GM06990 (cell line): ENCODE data around the gene PRKCZ.
A peak's percentile ranks its signal among the peaks of the same experiment; 100 is the strongest.

Source experiments
- DNase-seq: peaks from one replicate; pipeline ENCODE4 v3.0.0-alpha.2; 2011; ENCODE audit not compliant: insufficient read length; ENCODE audit errors: extremely low read depth
- H3K27me3 ChIP-seq: replicated peaks from 2 replicates; pipeline ENCODE4 v1.6.0; 2011; ENCODE audit warnings: low read length; ENCODE audit not compliant: control insufficient read depth, insufficient read depth
- H3K36me3 ChIP-seq: 2 replicates; pipeline ENCODE4 v1.5.1; 2011; ENCODE audit warnings: low read length; ENCODE audit not compliant: control insufficient read depth, insufficient read depth
- H3K4me3 ChIP-seq: replicated peaks from 2 replicates; pipeline ENCODE4 v1.5.1; 2011; ENCODE audit warnings: low read depth, mild to moderate bottlenecking, control low read depth, low read length
- TF ChIP-seq, protein P1 (sequence below): IDR thresholded peaks from 2 replicates; pipeline ENCODE4 v1.5.1; 2011; ENCODE audit warnings: low read length, control low read depth, mild to moderate bottlenecking, inconsistent platforms; ENCODE audit not compliant: insufficient read depth, poor library complexity, severe bottlenecking

PRKCZ gene

DNA sequence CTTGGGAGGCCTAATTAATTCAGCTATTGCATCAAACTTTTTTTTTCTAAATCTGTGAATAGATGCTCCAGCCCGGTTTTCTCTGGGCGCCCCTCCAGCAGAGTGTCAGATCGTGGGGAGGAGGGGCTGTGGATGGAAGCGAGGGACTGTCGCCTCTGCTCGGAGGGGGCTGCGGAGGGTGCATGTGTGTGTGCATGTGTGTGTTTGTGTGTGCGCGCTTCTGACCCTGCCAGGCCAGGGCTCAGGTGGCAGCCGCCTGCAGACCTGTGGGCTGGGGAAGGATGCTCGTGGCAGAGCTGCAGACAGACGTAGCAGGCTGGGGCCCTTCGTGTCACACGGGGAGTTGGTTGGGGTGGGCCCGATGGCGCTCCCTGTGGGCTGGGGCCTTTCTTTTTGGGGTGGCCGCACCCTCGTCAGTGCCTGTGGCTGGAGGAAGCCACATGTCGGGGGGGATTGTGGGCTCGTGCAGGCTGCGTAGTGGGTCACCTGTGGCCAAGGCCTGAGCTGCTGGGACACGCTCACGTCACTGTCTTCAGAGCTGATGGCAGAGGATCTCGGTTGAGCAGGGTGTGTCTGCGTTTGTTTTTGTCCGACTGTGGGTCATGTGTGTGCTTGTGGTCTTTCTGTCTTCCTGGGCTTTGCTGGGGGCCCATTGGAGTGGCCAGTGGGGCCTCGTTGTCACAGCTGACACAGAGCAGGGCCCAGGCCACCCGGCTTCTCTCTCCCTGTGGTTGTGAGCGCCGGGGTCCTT, 180.7 kb downstream of the PRKCZ start:
- DNase-seq: no peak

DNA sequence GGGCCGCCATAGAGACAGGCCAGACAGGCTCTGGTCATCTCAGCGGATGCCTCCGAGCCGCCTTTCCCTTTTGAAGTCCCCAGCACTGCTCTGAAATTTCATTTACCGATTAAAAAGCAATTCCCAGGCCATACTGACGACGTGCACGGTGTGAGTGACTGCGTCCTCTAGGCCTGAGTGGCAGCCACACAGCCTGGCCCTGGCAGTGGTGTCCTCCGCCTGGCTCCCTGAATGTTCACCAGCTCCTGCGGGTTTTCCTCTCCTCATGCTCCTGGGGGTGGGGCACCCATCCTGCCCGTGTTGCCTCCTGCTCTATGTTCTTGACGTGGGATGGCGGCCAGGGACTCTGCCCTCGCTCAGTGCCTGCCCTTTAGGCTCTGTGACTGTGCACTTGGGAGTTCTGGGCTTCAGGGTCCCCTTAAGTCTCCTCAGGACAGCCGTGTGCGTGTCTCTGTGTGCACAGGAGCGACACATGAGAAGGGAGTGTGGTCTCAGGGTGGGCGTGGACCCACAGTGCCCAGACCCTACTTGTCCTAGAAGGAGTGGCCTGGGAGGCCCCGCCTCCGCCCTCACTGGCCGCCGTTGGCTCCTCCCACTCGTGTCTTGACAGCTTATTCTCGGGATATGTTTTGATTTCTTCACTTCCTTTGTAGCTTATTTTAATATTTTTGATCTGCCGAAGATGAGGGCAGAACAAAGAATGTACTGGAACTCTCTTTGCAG, 181.5 kb downstream of the PRKCZ start:
- H3K27me3 ChIP-seq: no peaks in the 10 kb centered on the region
- H3K4me3 ChIP-seq: peak overlapping the region; percentile 71
- no peaks in the 10 kb centered on the region for H3K36me3 ChIP-seq
- no peak for DNase-seq
- TF ChIP-seq, protein P1, sequence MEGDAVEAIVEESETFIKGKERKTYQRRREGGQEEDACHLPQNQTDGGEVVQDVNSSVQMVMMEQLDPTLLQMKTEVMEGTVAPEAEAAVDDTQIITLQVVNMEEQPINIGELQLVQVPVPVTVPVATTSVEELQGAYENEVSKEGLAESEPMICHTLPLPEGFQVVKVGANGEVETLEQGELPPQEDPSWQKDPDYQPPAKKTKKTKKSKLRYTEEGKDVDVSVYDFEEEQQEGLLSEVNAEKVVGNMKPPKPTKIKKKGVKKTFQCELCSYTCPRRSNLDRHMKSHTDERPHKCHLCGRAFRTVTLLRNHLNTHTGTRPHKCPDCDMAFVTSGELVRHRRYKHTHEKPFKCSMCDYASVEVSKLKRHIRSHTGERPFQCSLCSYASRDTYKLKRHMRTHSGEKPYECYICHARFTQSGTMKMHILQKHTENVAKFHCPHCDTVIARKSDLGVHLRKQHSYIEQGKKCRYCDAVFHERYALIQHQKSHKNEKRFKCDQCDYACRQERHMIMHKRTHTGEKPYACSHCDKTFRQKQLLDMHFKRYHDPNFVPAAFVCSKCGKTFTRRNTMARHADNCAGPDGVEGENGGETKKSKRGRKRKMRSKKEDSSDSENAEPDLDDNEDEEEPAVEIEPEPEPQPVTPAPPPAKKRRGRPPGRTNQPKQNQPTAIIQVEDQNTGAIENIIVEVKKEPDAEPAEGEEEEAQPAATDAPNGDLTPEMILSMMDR: no peak

More for the DNA sequence above, 180.7 kb downstream of the PRKCZ start:
- TF ChIP-seq, protein P1: no peak
- Histone ChIP-seq H3K4me3 (peak overlapping the region; percentile 71), H3K27me3 (no peaks in the 10 kb centered on the region), H3K36me3 (no peaks in the 10 kb centered on the region)

DNA sequence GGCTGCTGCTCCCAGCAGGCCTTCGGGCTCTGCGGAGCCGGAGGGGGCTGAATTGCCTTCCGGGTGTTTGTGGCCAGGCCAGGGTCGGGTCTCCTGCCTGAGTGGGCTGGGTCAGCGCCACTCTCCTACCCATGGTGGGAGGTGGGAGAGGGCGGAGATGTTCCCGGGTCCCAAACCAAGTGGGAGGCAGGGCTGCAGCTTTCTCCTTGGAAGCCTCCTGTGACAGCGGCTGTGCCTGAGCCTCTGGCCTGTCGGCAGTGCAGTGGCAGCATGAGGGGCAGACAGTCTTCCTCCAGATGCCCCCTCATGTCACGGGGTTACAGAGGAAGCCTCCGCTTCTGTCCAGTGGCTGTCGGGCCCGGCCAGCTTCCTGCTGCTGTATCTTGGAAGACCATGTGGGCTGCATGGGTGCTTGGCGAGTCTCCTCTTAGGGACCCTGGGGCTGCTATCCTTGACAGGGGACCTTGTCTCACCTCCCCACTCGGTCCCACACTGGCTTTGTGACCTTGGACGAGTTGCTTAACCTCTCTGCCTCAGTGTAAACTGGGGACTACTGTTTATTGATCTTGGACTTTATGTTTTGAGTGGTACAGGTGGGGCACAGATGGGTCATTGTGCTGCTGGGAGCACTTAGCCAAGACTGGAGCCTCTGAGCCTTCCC, 182.2 kb downstream of the PRKCZ start:
- TF ChIP-seq, protein P1: no peak
- Histone ChIP-seq H3K4me3 (no peak overlapping the region), H3K36me3 (no peaks in the 10 kb centered on the region)

DNA sequence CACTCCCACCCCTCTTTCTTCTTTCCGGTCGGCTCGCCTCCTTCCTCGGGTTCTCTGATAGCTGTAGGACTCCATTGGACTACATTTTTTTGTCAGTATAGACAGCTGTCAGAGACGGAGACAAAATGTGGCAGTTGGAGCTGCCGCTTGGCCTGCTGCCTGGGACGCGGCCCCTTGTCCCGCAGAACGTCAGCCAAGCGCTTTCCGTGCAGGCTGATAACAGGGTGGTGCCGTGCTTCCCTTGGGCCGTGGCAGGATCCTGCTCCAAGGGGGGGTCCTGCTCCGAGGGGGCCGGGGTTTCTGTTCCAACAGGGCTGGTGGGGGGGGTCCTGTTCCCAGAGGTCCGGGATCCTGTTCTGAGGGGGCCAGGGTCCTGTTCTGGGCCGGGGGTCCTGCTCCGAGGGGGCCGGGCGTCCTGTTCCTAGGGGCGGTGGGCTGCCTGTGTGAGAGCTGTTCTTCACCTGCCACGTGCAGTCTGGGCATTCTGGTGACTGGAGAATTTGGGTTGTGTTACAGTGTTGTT, 182.8 kb downstream of the PRKCZ start:
- no peaks in the 10 kb centered on the region for H3K27me3 ChIP-seq
- H3K4me3 ChIP-seq: no peak overlapping the region
- DNase-seq: no peak
- H3K36me3 ChIP-seq: no peaks in the 10 kb centered on the region
- TF ChIP-seq, protein P1: no peak

More for the DNA sequence above, 182.2 kb downstream of the PRKCZ start:
- H3K27me3 ChIP-seq: no peaks in the 10 kb centered on the region
- DNase-seq: no peak

DNA sequence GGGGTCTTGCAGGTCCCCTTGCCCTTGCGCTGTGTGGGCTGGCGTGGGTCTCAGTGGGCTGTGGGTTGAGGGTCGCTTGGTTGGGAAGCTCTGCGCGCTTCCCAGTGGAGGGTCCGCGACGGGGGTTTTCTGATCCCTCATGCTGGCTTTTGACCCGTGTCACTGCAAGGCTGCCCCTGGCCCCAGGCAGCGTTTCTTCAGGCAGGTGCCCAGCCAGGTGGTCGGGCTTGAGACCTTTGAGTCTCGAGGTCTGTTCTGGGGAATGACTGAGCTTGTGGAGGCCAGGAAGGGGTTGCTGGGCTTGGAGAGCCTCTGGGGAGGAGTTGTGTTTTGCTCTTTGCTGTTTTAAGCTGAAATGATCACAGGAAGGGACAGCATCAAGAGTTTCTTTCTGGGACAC, 183.3 kb downstream of the PRKCZ start:
- TF ChIP-seq, protein P1: no peak
- DNase-seq: no peak
- Histone ChIP-seq H3K27me3 (no peaks in the 10 kb centered on the region), H3K36me3 (no peaks in the 10 kb centered on the region), H3K4me3 (no peak overlapping the region)
